NOMO-1 (cell line): ENCODE results near the gene TPPP2.

Experiments
- DNase-seq, 2 experiments: peaks; one replicate each; lab custom pipeline; 2025; ENCODE audit not compliant: unreplicated experiment in 2 of 2; lab: John Stamatoyannopoulos, UW

The TPPP2 gene

DNA sequence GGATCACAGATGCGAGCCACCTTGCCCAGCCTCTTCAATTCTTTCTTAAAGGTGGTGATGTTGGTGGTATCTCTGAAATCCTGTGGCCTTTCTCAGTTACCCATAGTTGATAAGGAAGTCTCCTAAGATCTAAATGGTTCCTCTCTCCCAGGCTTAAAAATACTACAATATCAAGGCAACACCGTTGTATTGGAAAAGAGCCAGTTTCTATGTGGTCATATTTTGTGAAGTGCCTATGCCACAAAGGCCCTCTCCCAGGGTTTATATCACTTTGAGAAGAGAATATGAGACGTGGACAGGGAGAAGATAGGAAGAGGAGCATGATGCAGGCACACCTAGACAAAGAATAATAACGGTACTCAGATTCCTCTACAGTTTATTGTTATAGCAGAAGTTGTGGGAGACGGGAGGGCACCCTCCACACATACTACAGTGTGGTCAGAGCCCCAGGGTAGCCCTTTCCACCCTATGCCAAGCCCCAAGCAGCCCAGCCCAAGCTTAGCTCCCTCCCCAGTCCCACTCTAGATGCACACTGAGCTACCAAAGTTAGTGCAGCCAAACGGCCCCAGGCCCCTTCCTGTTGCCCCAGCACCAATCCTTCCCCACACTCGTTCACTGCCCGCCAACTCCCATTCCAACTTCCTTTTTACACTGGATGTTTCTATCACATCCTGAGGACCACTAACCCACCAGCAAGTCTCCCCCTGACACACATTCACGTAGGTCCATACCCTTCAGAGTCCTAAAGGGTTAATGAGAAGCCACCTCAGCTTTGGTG, 13.4 kb upstream of the TPPP2 start:
- no peak for DNase-seq

DNA sequence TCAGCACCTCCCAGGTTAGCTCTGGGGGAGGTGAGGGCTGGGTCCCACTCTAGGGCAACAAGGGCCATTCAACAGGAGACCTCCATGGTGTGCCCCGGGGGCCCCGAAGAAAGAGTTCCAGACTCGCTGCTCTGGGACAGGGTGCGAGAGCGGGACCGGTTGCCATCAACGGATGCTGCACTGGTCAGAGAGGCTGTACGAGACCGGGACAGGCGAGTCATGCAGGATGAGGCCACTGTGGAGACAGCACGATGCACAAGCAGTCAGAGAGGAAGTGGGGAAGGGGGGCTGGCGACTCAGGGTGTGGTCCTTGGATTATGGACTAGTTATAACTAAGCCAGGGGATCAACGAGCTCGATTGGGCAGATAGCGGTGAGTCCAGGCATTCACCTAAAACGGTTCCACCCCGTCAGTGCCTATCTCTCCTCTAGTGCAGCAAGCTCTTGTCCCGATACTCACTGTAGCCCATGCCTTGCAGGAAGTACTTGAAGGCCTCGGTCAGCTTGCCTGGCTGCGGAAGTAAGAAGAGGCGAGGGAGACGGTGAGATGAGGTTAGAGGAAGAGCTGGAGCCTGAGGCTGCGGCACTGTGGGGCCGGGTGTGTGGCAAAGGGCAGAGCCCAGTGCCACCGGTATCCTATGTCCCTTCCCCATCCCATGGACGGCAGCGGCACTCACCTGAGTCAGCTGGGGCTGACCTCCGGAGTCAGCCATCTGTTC, 12.3 kb upstream of the TPPP2 start:
- peak in 1 of 2 experiments; percentile 12 for DNase-seq

DNA sequence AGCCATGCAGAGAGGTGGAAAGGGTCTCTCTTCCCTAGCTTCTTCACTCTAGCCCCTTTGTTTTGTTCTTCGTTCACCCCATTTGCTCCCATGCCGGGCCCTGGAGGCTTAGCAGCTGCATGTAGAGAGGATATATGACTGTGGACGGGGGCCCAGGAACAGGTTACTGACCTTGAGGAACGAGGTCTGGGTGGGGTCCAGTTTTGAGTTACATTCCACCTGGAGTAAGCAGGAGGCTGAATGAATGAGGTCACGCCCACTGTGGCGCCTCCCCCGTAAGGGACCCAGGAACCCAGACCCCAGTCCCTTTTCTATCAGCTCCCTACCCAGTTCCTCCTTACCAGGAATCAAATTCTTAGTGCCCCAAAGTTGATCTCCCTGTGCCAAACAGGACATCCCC, 11.7 kb upstream of the TPPP2 start:
- DNase-seq, result no peak

DNA sequence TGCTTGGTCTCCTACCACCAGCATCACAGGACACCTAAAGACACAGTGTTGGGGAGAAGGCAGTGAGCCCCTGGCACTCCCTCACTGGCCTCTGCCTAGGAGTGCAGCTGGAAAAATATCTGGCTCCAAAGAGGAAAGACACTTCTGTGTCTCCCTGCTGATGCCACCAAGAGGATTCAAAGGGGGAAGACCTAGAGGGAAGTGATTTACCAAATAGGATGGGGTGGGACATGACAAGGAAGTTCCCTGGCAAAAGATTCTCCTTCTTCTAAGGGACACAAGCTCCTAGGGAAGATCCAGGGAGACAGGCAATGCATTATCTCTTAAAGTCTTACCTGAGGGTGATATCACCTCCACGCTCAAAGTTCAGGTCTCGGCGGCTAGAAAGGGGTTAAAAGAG, 11.2 kb upstream of the TPPP2 start:
- no peak for DNase-seq

DNA sequence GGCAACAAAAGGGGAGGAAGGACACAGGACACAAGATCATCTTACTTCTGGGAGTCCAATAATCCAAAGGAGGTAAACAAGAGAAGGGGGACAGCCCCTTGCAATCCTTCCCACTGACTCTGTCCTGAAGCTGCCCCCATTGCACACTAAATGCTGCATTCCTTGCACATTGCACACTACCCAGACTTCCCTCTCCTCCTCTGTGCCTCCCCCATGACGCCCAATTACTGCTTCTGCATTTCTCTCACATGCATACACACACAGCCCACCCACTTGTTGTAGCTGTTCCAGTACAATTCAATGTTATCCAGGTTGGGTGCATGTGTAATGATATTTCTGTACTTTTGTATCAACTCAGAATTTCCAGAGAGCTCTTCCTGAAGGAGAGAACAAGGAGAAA, 10.7 kb upstream of the TPPP2 start:
- DNase-seq, result no peak

DNA sequence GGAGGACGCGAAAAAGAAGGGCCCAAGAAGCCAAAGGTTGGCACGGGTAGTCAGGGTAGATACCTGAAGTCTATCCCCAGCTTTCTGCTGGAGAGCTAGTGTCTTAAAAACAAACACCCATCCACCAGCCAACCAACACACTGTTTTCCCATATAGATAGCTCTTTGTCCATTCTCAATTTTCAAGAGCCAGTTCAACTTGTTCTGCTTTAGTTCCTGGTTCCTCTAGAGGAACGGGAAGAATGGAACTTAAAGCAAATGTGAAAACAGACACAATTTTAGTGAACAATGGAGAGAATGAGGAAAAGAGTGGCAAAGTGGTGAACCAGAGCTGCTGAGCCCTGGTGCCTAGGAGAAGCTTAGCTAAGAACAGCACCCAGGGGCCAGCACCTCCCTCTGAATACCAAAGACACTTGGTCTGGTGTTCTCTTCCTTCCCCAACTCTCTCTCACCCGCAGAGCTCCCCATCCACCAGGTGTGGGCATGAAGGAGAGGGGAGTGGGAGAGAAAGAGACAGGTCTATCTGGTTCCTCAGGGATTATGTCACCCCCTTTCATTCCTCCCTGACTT, 9.0 kb upstream of the TPPP2 start:
- DNase-seq, result no peak

DNA sequence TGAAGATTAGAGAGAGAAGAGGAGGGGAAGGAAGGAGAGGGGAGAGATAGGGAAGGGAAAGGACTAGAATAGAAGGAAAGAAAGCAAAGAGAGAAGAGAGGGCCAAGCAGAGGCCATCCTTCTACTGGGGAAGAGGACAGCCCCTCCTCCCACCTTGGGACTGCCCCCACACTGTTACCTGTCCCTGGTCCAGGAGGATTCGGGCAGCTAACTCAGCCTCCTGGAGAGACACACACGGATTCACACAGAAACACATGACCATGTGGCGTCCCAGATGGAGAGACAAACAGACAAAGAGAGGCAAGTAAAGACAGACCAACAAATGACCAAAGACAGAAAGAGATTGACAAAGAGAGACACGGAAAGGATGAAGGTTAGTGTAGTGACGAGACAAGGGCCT, 7.3 kb upstream of the TPPP2 start:
- no peak for DNase-seq

DNA sequence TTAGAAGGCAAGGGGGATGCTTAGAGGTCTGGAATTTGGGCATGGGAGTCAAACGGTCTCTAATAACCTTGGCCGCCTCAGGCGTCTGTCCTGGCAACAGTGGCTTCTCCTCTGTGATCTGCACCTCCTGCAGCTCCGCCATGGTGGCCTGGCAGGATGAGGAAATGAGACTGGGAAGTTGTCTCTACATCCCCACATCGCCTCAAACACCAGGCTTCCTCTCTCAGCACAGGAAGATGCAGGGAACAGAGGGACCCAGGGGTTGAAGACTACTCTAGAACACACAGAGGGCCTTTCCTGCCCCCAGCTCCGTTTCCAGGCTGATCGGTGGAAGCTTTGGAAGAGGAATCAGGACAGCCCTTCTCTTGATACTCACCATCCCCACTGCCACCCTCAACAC, 6.8 kb upstream of the TPPP2 start:
- no peak for DNase-seq

DNA sequence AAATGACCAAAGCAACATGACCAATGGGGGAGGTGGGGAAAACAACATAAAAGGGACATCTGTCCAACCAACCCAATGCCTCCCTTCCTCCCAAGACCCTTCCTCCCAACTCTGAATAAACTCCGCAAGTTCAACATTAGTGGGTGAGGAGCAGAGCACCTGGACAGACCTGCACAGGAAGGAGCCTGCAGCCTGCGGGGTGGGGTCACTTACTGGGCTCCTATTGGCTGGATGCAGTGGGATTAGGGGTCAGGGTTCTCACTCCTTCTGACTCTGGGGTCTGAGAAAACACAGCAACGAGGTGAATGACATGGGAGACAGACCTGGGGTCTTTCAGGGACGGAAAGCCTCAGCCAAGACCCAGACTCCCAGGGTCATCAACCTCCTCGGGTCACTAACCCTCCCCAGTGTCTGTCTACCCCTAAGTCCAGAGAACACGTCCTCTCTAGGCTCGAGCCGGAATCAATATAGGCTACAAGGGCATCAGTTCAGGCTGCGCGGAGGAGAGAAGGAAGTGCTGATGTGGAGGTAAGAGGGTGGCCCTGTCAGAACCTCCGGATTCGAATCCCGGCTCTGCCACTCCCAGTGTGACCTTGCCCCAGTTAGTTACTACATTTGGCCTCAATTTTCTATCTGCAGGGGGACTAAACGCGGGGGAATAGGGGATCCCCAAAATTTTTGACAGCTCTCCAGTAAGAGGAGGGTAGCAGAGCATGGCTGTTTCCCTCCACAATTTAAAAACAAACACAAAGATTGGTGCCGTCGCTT, 6.0 kb upstream of the TPPP2 start:
- peak; percentile 9 to 18 for DNase-seq

DNA sequence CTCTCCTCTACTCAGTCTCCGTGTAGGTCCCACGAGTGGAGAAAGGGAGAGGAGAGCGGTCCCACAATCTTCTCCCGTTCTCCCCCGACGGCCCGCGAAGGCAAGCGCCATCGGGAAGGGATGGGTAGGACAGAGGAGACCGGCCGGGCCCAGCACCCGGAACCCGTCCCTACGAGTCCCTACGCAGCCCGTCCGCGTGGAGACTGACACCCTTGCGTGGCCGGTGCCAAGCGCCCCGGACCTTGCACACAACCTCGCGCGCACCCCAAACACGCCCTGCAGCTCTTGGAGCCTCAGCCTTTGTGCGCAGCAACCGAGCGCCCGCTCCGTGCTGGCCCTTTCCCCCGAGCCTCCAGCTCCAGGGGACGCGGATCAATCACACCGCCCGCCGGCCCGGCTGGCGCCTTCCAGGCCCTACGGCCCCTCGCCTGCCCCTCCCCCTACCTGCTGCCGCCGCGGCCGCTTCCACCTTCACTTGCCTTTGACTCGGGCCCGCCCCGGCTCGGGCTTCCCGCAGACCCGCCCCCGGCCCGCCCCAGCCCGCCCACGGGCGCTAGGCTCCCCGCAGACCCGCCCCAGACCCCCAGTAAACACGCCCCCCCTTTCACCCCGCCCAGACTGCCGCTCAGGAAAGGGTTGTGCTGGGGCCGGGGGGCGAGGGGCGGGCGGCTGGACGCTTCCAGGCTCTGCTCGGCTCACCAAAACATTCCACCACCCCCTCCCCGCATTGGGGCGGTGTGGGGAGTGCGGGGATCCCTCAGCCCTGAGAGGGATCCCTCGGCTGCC, 5.2 kb upstream of the TPPP2 start, which contains the start of gene NDRG2:
NDRG2 (minus strand) TSS at position 477 of the 786 bp plus-strand sequence. CDS start 1,746 bp downstream, outside the sequence.
- peak; percentile 59 to 83 for DNase-seq

DNA sequence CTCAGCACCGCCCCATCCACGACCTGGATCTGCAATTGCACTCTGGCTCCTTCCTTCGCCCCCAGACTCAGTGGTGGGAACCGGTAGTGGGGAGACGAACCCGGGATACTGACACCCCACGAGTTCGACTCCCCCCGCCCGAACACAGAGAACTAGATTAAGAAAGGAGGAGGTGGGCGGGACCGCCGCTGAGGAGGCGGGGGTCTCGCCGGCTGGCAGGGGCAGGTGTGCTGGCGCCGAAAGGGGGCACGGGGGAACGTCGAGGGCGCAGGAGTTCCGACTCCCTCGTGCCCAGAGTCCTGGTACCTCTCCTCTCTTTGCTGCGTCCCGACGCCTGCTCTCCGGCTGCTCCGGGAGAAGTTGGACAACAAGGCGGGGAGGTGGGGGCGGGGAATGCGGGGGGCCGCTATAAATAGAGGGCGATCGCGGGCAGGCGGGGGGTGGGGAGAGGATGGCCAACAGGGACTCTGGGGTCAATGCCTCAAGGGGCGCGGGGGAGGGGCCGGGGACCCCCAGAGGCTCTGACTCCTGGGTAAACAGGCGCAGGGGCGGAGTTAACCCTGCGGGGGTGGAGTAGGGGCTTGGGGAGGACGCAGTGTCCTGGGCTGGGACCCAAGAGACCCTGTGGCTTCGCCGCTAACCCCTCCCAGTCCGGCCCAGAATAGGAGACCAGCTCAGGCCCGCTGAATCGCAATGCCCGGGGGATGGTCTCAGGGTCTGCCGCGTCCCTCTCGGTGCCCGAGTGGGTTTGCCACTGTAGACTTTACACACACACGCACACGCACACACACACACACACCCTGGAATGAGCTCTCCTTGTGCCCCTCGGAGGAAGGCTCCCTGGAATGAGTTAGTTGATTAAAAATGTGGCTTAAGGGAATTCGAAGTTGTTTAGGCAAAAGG, 4.4 kb upstream of the TPPP2 start:
- DNase-seq, result no peak

DNA sequence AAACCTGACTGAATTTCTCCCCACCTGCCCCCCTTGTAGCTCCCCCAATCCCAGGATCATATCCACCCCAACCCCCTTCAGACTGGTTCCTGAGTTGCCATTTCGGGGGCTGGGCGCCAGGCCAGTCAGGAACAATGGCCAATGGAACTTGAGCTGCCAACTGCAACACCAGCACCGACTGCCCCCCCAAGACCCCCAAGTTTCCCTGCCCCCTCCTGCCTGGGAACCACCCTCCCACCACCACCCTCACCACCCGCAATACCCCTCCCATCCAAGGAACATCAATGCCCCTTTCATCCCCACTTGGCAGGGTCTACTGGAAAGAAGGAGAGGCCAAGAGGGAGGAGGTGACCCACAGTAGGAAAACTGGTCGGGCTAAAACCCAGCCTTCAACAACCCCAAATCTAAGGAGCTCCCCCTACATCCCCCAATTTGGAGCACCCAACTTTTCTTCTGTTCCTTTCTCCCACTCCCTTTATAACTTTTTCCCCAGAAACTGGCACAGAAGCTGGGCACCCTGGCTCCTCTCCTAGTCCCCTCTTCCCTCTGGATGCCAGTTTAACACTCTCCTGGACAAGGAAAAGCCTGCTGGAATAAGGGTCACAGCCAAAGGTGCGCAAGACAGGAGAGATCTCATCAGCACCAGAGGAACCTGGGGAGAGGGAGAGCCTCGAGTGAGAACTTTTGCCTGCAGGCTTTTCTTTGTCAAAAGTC, 3.6 kb upstream of the TPPP2 start:
- no peak for DNase-seq

DNA sequence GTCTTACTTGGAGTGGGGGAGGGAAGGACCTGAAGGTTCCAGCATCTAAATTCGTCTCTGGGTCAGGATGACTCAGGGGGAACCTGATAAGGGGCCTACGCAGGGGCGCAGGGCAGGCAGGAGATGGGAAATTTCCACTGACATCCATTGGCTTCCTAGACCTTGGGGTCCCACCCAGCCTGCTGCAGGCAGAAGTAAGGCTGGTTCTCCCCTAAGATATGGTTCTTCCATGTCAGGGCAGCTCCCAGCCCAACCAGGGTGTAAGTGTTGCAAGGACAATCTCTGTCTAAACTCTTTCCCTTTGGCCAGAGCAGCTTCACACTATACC, 3.1 kb upstream of the TPPP2 start:
- no peak for DNase-seq

DNA sequence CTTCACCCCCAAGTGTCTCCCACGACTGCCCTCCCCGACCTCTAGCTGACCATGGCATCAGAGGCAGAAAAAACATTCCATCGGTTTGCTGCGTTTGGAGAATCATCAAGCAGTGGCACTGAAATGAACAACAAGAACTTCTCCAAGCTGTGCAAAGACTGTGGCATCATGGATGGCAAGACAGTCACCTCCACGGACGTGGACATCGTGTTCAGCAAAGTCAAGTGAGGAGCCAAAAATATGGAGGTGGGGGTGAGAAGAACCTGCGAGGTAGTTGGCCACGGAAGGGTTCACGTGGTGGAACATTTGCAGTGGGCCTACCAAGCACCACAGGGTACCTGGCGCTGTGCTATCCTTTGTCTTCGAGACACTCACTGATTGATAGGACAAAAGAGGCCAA, 514 bp downstream of the TPPP2 start:
- DNase-seq, result no peak

DNA sequence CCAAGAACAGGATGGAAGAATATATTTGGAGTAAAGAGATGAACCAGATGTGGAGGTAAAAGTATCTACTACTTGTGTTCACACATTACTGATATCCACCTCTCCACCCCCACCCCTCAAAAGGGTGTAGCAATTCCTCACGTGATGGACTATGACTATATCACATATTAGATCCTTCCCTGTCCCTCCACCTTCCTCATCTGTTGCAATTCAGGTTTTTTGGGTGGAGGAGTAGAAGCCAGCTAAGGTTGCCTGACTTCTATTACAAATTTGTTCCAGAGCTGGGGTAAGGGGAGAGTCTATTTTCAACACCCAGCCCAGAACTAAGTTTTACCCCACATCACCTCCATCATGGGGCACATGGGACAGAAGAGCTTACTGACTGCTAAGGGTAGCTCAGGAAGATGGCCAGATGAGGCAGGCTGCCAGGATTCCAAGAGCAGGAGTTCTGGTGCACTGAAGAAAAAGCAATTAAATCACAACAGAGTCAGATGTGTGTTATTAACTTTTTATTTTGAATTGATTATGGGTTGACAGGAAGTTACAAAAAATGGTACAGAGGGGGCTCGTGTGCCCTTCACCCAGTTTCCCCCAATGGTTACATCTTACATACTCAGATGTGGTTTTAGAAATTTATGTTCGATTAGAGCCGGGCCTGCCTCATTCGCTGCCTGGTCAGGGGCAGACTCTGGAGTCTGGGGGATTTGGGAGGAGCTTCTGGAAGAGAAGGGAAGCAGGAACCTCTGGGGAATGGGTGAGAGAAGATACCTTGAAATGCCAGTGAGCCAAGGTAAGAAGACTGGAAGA, 2.5 kb downstream of the TPPP2 start:
- DNase-seq, result peak; percentile 21 to 28

DNA sequence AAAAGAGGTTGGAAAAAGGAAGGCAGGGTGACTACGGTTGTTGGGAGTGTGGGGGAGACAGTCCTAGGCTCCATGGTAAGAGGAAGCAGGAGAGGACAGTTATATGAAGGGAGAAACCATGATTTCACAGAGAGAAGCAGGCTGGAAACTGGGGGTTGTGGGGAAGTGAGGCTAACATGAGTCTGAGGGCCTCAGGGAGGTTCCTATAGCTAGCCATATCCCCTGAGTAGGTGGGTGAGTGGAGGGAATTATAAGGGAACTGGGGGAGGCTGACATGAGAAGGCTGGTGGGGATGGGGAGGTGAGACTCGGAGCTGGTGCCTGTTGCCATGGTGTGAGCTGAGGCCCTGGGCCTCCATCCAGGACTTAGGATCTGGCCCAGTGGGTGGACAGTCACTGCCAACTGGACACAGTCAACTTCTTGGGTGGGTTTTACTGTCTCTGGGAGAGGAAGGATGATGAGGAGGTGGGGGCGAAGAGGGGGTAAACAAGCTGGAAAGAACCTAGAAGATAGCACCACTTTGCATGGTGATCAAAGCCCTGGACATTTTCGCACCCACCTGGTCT, 3.2 kb downstream of the TPPP2 start:
- DNase-seq, result no peak

DNA sequence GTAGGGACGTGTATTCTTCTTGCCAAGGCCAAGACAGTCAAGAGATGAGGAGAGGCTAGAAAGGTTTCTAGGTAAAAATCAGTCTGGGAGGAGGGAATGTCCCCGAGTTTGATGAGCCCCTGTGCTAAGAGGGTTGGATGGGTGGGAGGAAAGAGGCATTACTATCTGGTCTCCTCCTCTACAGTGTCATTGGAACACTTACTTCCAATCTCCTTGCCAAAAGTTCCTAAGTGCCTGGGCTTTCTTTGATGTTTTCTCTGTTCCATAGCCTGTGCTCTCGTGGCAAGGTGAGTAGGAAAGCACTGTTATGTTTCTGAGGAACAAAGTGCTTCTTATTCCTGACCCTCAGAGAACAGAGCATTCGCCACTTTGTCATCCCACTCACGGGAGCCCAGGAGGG, 4.7 kb downstream of the TPPP2 start, which contains the start of gene RNASE13:
RNASE13 (minus strand) TSS at position 101 of the 400 bp plus-strand sequence. CDS start 519 bp downstream, outside the sequence.
- no peak for DNase-seq

DNA sequence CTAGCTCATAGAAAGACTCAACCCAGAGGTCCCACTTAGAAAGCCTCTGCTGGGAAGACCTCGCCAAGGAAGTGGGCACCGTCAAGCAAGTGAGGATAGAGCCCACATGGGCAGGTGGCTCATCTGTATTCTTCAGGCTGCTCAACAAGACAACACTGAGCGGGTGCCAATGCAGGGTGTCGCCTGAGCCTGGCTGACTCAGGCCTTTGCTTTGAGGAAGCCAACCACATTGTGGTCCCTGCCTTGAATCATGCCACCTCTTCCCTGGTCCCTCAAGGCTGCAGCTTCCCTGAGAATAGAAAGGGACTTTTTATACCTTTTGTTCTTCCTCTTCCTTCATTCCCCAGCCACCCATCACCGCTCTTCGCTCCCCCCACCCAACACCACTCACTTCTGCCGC, 6.7 kb downstream of the TPPP2 start:
- DNase-seq, result no peak
